ENCODE results near the gene FAM181B.
"Not testable (repeated sequence)": the region's sequence is repeated elsewhere in the genome, so short reads cannot be mapped to it uniquely, and the experiment has no call there.

The FAM181B gene

GRCh38 chr11:82731691-82732277, 1.9 kb downstream of the FAM181B start:
- no peak for DNase-seq

- no peak for DNase-seq
Observed at GRCh38 chr11:82730754-82731153, 2.9 kb downstream of the FAM181B start.

DNA sequence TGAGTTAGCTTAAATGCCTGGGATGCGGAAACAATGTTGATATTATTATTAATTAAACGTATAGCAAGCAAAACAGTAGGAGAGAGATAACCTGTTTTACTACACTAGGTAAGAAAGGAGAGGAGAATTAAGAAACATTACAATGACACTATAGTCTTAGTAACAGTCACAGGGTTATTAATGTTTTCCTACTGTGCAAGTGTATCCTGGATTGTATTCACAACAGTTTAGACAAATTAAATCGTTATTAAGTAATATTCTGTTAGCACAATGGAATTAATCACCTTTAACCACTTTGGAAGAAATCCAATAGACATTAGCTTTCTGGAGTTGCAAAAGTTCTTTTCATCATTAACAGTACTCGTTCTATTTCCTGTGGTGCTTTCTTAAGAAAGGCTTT, 3.4 kb downstream of the FAM181B start:
- DNase-seq = no peak

GRCh38 chr11:82724026-82724425, 9.6 kb downstream of the FAM181B start:
- no peak for DNase-seq

- no peak for DNase-seq
Observed at GRCh38 chr11:82722231-82722630, 11.4 kb downstream of the FAM181B start.

DNA sequence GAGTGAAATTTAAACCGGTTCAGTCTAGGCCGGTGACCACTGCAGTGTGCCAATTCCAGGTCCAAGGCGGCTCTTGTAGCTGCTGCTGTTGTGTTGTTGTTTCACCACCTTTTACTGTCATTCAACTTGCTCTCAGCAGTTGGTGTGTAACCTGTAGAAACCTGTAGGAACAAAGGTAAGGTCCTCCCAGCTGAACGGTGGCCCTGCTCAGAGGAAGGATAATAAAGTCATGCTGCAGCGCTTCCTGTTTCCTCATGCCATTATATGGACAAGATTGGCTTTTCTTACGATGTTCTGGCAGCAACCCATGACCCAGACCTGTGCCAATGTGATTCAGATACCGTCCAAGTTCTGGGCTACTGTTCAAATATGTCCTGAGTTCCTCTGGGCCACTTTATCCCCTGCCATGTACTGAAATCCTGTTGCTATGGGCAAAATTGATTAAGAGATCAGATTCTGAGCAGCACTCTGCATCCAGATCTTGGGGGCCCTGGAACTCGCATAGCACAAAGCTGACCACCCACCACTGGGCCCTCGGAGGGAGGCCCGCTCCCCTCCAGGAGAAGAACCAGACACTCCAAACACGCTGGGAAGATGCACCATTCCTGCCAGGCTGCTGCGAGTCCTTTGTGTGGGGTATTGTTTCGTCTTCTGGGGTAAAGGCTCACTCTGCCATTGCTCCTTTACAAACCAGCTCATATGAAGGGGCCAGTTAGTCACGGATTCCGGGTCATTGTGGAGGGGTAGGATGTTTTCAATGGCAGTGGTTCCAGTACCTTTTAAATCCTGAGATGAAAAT, 13.2 kb downstream of the FAM181B start:
- no peak for DNase-seq

DNA sequence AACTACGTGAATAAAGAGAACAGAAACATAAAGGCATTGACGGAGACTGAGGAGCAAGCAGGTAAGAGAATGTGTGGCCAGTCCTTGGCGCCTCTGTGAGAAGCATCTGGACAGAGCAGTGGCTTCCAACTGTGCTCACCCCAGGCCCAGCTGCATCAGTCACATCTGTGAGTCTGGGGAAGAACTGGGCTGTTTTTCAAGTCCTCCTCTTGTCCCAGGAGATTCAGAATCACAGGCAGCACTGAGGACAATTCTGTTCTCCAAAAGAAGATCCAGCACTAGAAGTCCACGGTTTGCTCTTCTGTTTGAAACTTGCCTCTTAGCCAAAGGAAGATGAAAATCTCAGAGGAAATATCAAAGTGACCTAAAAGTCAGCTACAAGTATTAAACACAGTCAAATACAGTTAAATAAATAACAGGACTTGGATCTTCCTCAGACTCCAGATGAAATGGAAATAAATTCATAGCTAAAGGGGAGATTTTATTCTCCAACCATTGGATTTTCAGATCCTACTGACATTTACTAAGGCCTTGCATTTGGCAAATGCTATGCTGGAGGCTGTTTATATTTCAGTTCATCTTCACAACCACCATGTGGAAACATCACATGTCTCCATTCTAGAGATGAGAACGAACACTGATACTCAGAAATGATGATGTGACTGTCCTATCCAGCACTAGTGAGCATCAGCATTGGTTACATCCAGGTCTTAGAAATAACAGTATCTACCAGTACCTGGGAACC, 14.1 kb downstream of the FAM181B start:
- DNase-seq = no peak

DNA sequence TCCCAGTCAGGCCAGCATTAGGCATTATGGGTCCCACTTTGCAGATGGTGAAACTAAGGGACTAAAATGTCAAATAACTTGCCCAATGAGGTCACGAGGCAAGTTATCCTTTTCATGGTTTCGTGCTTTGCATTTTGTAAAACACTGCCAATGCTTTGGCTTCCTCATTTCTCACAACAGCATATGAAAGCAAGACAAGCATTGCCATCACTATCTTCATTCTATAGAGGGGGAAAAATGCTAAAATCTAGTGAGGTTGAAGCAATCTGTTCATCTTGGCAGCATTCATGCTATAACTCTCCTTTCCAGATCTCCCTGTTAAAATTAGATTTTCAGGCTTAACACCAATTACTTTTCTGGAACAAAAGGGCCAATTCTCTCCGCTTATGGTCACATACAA, 14.8 kb downstream of the FAM181B start:
- no peak for DNase-seq

- no peak for DNase-seq
Observed at GRCh38 chr11:82718307-82718706, 15.4 kb downstream of the FAM181B start.

DNA sequence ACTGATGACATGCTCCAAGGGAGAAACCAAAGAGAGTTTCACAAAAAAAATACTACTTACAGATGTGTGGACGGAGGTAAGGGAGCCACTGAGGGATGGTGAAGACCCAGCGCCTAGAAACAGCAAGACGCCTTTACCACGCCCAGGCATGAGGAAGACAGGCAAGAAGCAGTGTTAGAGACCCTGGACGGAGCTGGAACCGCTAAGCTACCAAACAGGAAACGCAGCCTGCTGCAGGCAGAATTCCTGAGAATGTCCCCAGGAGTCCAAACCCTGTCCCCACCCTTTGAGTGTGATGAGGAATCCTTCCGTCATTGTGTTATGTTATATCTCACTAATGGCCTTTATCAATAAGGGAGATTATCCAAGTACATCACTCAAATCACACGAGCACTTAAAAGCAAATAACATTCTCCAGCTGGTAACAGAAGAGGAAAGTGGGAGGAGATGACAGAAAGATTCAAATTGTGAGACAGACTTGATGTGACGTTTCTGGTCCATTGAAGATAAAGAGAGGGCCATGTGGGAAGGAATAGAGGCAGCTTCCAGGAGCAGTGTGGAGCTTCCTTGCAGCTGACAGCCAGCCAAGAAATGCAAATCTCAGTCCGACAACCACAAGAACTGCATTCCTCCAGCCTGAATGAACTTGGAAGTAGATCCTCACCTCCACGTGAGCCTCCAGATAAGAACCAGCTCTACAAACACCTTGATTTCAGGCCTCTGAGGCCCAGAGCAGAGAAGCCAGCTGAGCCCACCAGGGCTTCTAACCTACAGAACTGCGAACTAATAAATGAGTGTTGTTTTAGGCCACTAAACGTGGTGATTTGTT, 19.1 kb downstream of the FAM181B start:
- DNase-seq = no peak

DNA sequence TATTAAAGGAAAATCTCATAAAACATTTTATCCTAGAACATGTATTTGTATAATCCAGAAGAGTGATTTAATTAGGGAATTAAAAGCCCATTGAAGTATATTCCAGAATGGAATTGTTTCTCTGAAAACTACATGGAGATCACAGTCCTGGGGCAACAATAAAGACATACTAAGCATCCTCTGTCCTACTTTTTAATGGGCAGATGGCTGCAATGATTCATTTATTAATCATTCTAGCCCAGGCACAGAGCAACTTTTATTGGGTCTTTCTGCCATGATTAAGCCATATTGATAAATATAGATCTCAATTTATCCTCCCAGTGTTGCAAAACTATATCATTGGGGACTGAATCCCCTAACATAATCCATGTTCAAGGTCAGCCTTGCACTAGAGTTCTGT, 22.0 kb downstream of the FAM181B start:
- peak; percentile 72 for DNase-seq

DNA sequence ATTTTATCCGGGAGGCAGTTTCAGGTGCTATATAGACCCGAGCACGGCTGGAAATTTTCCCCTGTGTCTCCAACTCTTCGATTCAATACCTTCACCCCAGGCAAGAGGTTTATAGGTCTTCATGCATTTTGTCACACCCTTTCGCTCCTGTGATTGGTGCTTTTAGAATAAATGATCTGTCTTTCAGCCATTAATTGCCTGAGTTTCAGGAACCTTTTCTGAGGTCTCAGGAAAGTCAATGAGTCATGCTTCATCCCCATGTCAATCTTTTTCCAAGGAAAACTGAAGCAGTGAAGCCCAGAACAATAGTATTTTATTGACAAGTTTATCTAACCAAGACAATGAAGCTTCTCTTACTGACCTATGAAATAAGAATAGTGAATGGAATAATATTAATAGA, 29.9 kb downstream of the FAM181B start:
- no peak for DNase-seq

DNA sequence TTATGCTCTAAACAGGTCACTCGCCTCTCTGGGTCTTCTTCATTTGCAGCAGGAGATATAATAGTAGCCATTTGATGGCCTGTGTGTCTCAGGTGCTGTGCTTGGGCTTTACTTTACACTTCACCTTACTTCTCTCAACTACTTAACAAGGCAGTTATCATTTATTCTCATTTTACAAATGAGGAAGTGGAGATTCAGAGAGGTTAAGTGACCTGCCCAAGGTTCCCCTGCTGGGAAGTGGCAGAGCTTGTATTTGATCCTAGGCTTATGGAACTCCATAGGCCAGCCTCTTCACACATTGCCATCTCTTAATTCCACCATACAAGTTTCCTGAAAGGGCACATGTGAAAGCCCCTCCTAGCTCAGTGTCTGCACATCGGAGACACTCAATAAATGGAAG, 30.4 kb downstream of the FAM181B start:
- DNase-seq = no peak

DNA sequence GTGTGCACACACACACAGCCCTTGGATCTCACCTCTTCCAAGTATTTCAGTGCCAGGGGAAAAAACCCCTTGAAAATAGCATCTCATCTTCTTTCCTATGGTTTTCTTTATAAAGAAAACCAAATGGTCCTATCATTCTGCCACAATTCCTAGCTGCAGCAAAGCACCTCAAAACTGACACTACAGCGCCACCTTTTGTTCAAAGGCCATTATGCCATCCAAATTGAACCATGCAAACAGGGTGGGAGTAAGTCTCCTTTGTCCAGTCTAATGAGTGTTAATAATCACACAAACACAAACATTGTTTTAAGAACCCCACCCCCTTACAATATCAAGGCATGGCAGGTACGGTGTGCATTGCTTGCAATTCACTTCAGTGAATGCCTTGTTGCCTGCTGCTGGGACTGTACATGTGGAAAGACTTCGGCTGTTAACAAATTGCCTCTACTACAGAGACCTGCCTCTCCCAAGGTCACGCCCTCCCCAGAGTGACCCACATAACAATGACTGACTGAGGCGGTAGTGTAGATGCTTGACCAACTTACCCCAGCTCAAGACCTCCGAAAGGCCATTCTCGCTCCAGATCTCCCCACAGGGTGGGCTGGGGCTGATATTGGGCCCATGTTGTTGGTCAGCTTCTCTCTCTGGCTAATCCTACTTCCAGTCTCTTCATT, 31.7 kb downstream of the FAM181B start:
- DNase-seq = no peak

- DNase-seq = no peak
Observed at GRCh38 chr11:82698576-82699352, 34.9 kb downstream of the FAM181B start.

DNA sequence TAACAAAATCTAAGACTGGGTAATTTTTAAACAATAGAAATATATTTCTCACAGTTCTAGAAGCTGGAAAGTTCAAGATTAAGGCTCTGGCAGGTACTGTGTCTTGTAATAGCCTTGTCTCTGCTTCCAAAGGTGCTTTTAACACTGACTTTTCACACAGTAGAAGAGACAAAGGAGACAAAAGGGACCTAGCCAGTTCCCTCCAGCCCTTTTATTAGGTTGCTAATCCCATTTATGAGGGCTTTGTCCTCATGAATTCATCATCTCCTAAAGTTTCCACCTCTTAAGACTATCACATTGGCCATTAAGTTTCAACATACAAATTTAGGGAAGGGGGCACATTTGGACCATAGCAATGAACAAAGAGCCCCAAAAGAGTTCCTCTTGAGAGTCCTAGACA, 40.7 kb downstream of the FAM181B start:
- no peak for DNase-seq

DNA sequence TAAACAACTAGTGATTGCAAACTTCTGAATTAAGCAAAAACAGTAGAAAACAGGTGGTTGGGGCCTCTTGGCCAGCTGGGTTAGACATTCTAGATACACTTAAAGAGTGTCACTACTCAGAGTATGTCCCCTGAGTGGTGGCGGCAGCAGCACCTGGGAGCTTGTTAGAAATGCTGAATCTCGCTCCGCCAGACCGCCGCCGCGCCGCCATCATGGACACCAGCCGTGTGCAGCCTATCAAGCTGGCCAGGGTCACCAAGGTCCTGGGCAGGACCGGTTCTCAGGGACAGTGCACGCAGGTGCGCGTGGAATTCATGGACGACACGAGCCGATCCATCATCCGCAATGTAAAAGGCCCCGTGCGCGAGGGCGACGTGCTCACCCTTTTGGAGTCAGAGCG, 44.3 kb downstream of the FAM181B start:
- DNase-seq = not testable (repeated sequence)

DNA sequence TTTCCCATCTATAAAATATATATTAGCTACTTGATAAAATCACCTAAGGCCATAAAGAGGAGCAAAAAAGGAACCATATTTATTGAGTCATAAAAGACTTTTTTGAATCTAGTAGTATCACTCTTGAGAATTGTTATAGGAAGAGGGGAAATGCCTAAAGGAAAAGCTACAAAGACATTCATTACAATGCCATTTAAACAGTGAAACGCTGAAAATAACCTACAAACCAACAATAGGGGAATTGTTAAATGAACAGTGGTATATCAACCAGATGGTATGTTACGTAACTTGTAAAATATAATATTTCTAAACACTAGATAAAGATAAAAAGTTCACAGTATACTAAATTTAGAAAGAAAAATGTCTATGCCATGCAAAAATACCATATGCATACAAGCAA, 47.5 kb downstream of the FAM181B start:
- no peak for DNase-seq

DNA sequence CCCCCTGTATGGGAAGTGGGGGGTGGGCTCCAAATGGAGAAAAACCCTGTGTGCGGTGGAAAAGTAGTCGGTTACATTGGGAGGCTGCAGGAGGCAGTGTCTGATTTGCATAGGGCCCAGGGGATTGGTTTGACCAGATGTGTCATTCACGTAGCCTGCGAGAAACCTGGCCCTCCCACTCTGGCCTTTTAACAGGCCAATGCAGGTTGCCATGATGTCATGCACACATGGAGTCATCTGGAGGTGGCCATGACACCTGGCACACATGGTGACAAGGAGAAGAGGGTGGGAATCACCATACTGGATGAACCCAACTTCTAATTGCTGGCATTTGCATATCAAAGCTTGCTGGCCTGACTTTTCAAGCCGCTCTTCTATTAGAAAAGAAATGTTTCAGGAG, 50.6 kb downstream of the FAM181B start:
- no peak for DNase-seq

GRCh38 chr11:82682003-82682751, 51.5 kb downstream of the FAM181B start:
- DNase-seq = no peak

DNA sequence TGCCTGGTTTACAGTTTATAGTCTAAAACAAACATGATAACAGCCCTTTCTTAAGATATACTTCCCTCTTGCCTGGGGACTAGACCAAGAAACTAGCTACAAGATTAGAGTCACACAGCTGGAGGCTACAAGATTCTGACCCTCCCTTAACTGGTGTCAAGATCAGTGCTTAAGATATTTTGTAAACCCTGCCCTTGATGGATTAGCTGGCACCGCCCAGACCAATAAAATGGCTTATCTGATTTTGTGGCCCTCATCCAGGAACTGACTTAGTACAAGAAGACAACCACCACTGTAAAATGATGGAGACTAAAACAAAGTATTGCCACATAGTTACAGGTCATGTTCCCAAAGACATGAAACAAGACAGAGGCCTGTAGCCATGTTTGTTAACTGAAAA, 53.4 kb downstream of the FAM181B start:
- no peak for DNase-seq

Measured in NCI-H524 treated with DMSO at 0.1 percent for 48 hours (cell line).